Sigmoid colon (tissue), 7 donors: Measurements from ENCODE around the gene ALX1. TPM values are rescaled to one million over a fixed set of nuclear protein-coding genes. Genes with fewer than 3 reads are reported as not detected.
A peak's percentile ranks its signal among the peaks of the same experiment; 100 is the strongest.

Experiments used
- DNase-seq: peaks from one replicate; pipeline ENCODE4 v3.0.0-alpha.2; 2019
- H3K27ac ChIP-seq, 4 donors: fragments of 200-600 bp; sonication (generic); one replicate each; pipeline ENCODE4 v1.5.1; 2016 to 2019; ENCODE audit warnings: mild to moderate bottlenecking in 1 of 4
- H3K27me3 ChIP-seq, 3 donors: fragments of 200-600 bp; sonication (generic); one replicate each; pipeline ENCODE4 v1.5.1; 2019; ENCODE audit warnings: mild to moderate bottlenecking in 1 of 3
- H3K36me3 ChIP-seq, 4 donors: fragments of 200-600 bp; sonication (generic); one replicate each; pipeline ENCODE4 v1.5.1; 2016 to 2019
- H3K4me1 ChIP-seq, 4 donors: fragments of 200-600 bp; sonication (generic); one replicate each; pipeline ENCODE4 v1.5.1; 2017 to 2019
- H3K4me3 ChIP-seq, 4 donors: fragments of 200-600 bp; sonication (generic); one replicate each; pipeline ENCODE4 v1.5.1; 2017 to 2019; ENCODE audit warnings: mild to moderate bottlenecking in 2 of 4, moderate library complexity in 1 of 4
- H3K9me3 ChIP-seq, 4 donors: fragments of 200-600 bp in 3 of 4; sonication (generic) in 3 of 4; one replicate each; pipeline versions ENCODE4 v1.5.1 to v1.6.1; 2013 to 2019
- CTCF ChIP-seq, 4 experiments: fragments of 450-650 bp in 3 of 4; fragments of 200-600 bp in 1 of 4; IDR thresholded peaks; one replicate each; pipeline ENCODE4 v1.5.1; 2016 to 2019; ENCODE audit warnings: antibody characterized with exemption in 4 of 4, mild to moderate bottlenecking in 3 of 4, moderate library complexity in 2 of 4
- EP300 ChIP-seq, 4 donors: sonication (generic); formaldehyde crosslinking; IDR thresholded peaks; one replicate each; pipeline ENCODE4 v1.6.1; 2017; ENCODE audit warnings: antibody characterized with exemption in 4 of 4
- POLR2A ChIP-seq, 2 donors: fragments of 450-650 bp; IDR thresholded peaks; one replicate each; pipeline ENCODE4 v1.6.1; 2016; ENCODE audit warnings: antibody characterized with exemption in 2 of 2, mild to moderate bottlenecking in 2 of 2, moderate library complexity in 2 of 2
- POLR2AphosphoS5 ChIP-seq, 4 donors: sonication (generic); formaldehyde crosslinking; IDR thresholded peaks; one replicate each; pipeline ENCODE4 v1.6.1; 2017; ENCODE audit warnings: antibody characterized with exemption in 4 of 4
- WGBS, 2 donors: extraction: QIAGEN DNeasy Blood & Tissue Kit; methylation state at CpG; one replicate each; pipeline ENCODE4 v1.1.7; 2013; 5-methylcytosine and 5-hydroxymethylcytosine counted together
- intact Hi-C: fragments of 100-400 bp; cut with DNase I; formaldehyde crosslinking; loops from one replicate; pipeline ENCODE4 v1.15.1; 2023
- polyA plus RNA-seq, 3 donors: library from polyadenylated mRNA; stranded (reverse); fragments of 200-250 nt; gene quantifications; one replicate each; pipeline ENCODE4 v1.2.3, GENCODE V29; 2013
- total RNA-seq, 4 donors: library from RNA; depleted of rRNA; stranded (reverse); fragments of >200 nt; gene quantifications; one replicate each; pipeline ENCODE4 v1.1.0, GENCODE V29; 2016
- donor health status: healthy with polysubstance abuse.
- donor health status: Bipolar disorder and iron deficiency.
- donor health status: healthy.

ALX1 gene
- total and polyA plus RNA-seq, 7 donors = 0.33 TPM; not detected in 6

GRCh38 chr12:85260447-85260846 lies 19.6 kb upstream of the ALX1 start:
- Histone ChIP-seq H3K4me1 (no peaks in the 10 kb centered on the region), H3K27ac (no peak overlapping the region), H3K27me3 (no peaks in the 10 kb centered on the region), H3K4me3 (no peak overlapping the region), H3K9me3 (no peaks in the 10 kb centered on the region), H3K36me3 (no peaks in the 10 kb centered on the region)
- intact Hi-C loops = no loop called here
- TF ChIP-seq POLR2AphosphoS5 (IDR thresholded peaks at IDR 0.05) = no peak
- DNase-seq = no peak
- WGBS, 2 donors = 63 to 81% methylated on average over 2 of the region's 2 CpGs

GRCh38 chr12:85260896-85261295 lies 19.1 kb upstream of the ALX1 start:
- Histone ChIP-seq H3K9me3 (no peaks in the 10 kb centered on the region), H3K36me3 (no peaks in the 10 kb centered on the region), H3K4me3 (no peak overlapping the region), H3K27me3 (no peaks in the 10 kb centered on the region), H3K4me1 (no peaks in the 10 kb centered on the region), H3K27ac (no peak overlapping the region)
- intact Hi-C loops = no loop called here
- TF ChIP-seq POLR2A (IDR thresholded peaks at IDR 0.05) = no peak
- no peak for DNase-seq
- WGBS, 2 donors = 57 to 70% methylated on average over 3 of the region's 3 CpGs

- TF ChIP-seq POLR2A (IDR thresholded peaks at IDR 0.05) (no peak), POLR2AphosphoS5 (IDR thresholded peaks at IDR 0.05) (no peak), CTCF (IDR thresholded peaks at IDR 0.05) (no peak), EP300 (IDR thresholded peaks at IDR 0.05) (no peak)
- H3K9me3 ChIP-seq = no peaks in the 10 kb centered on the region
- WGBS, 2 donors = 43 to 71% methylated on average over 4 of the region's 4 CpGs
These were observed 13.7 kb upstream of the ALX1 start for GRCh38 chr12:85266356-85266755.

GRCh38 chr12:85273381-85274314 lies 6.4 kb upstream of the ALX1 start:
- peaks cover 24 to 81% (median 58%) of the 10 kb centered on the region in 3 donors for H3K27me3 ChIP-seq

More at GRCh38 chr12:85266356-85266755, 13.7 kb upstream of the ALX1 start:
- H3K4me3 ChIP-seq = no peak overlapping the region
- peaks cover 0 to 8% (median 0%) of the 10 kb centered on the region in 3 donors for H3K27me3 ChIP-seq
- no peak for DNase-seq
- no peaks in the 10 kb centered on the region for H3K36me3 ChIP-seq
- no peak overlapping the region for H3K27ac ChIP-seq
- no peaks in the 10 kb centered on the region for H3K4me1 ChIP-seq
- intact Hi-C loops = no loop called here

GRCh38 chr12:85274315-85274651 lies 5.7 kb upstream of the ALX1 start:
- WGBS, 2 donors = 13 to 19% methylated on average over 8 of the region's 8 CpGs
- peaks cover 29 to 87% (median 65%) of the 10 kb centered on the region in 3 donors for H3K27me3 ChIP-seq
- intact Hi-C loops = no loop called here
- no peaks in the 10 kb centered on the region for H3K9me3 ChIP-seq
- TF ChIP-seq CTCF (IDR thresholded peaks at IDR 0.05) (no peak), POLR2AphosphoS5 (IDR thresholded peaks at IDR 0.05) (no peak), EP300 (IDR thresholded peaks at IDR 0.05) (no peak), POLR2A (IDR thresholded peaks at IDR 0.05) (no peak)
- H3K4me3 ChIP-seq = no peak overlapping the region
- H3K27ac ChIP-seq = no peak overlapping the region
- no peak for DNase-seq
- H3K36me3 ChIP-seq = no peaks in the 10 kb centered on the region
- peaks cover 0 to 6% (median 4%) of the 10 kb centered on the region in 4 donors for H3K4me1 ChIP-seq

More at GRCh38 chr12:85273381-85274314, 6.4 kb upstream of the ALX1 start:
- Histone ChIP-seq H3K4me3 (no peak overlapping the region), H3K27ac (no peak overlapping the region), H3K9me3 (no peaks in the 10 kb centered on the region), H3K36me3 (no peaks in the 10 kb centered on the region), H3K4me1 (peaks cover 0 to 5% (median 2%) of the 10 kb centered on the region in 4 donors)
- DNase-seq = peak; percentile 43
- TF ChIP-seq EP300 (IDR thresholded peaks at IDR 0.05) (no peak), POLR2A (IDR thresholded peaks at IDR 0.05) (no peak), CTCF (IDR thresholded peaks at IDR 0.05) (no peak), POLR2AphosphoS5 (IDR thresholded peaks at IDR 0.05) (no peak)
- intact Hi-C loops = no loop called here
- WGBS, 2 donors = 7 to 15% methylated on average over 37 of the region's 37 CpGs
